Mucosa of descending colon (tissue), 3 donors: ENCODE results near the gene TESK2. TPM values are rescaled to one million over a fixed set of nuclear protein-coding genes. Genes with fewer than 3 reads are reported as not detected.

ENCODE experiments used
- ATAC-seq: fragments of 200-7000 bp; cut with Tn5 transposase; one replicate; pipeline ENCODE4 v1.9.1; 2020; ENCODE audit warnings: mild to moderate bottlenecking, moderate library complexity
- DNase-seq, 3 donors: peaks; one replicate each; pipeline ENCODE4 v3.0.0-alpha.2; 2020
- H3K36me3 ChIP-seq: fragments of 200-600 bp; one replicate; pipeline ENCODE4 v1.8.0; 2021; ENCODE audit warnings: low read depth, mild to moderate bottlenecking
- H3K4me1 ChIP-seq: fragments of 200-600 bp; one replicate; pipeline ENCODE4 v1.8.0; 2021; ENCODE audit warnings: low read depth, mild to moderate bottlenecking
- H3K4me3 ChIP-seq: fragments of 200-600 bp; one replicate; pipeline ENCODE4 v1.8.0; 2021; ENCODE audit warnings: mild to moderate bottlenecking
- H3K9me3 ChIP-seq: fragments of 200-600 bp; one replicate; pipeline ENCODE4 v1.8.0; 2021; ENCODE audit warnings: mild to moderate bottlenecking
- CTCF ChIP-seq: fragments of 200-600 bp; IDR thresholded peaks from one replicate; pipeline ENCODE4 v1.8.0; 2022; ENCODE audit warnings: antibody characterized with exemption, mild to moderate bottlenecking
- intact Hi-C, 2 donors: fragments of 100-400 bp; cut with DNase I in 1 of 2; cut with micrococcal nuclease in 1 of 2; formaldehyde crosslinking; loops; one replicate each; pipeline versions ENCODE4 v1.11.0 to v1.11.1; 2022; cut with DNase I, micrococcal nuclease
- total RNA-seq, 3 donors: library from RNA; stranded (reverse); fragmentation: NEBNext Ultra II Directional in 2 of 3; extraction: Animal tissue kit (Norgen Biotek cat#: 25700) in 2 of 3; gene quantifications; one replicate each; pipeline versions ENCODE4 v1.2.1 to v1.2.4, GENCODE V29; 2021 to 2023
- donor health status: DM: no; HTN: no; CAD: no; lungs with moderate emphysema.
- donor health status: DM: no; HTN: no; CAD: no.
- donor health status: DM: no; HTN: yes; CAD: no.

TESK2 gene
- total RNA-seq, 3 donors from 2014 or later = 10.7 to 19.9 (median 10.8) TPM

- ATAC-seq = peak; percentile 96
- TF ChIP-seq CTCF = peak; percentile 61
- intact Hi-C loops = loop anchor here in 1 of 2 donors (5.0 kb wide), 1 partner anchor 291 kb away; the partner anchor contains the start of genes HECTD3 and UROD
- no peaks in the 10 kb centered on the region for H3K9me3 ChIP-seq
- H3K36me3 ChIP-seq = no peaks in the 10 kb centered on the region
- peak; percentile 99 to 100 (median 99) for DNase-seq
- H3K4me3 ChIP-seq = peak overlapping the region; percentile 49
- peaks cover 11% of the 10 kb centered on the region for H3K4me1 ChIP-seq
These were observed 187.2 kb downstream of the TESK2 start for GRCh38 chr1:45303520-45304310.

GRCh38 chr1:45302505-45303150, 188.3 kb downstream of the TESK2 start:
- intact Hi-C loops = loop anchor here in 1 of 2 donors (5.0 kb wide), 1 partner anchor 290 kb away; the partner anchor contains the start of genes HECTD3 and UROD
- TF ChIP-seq CTCF = no peak
- Histone ChIP-seq H3K9me3 (no peaks in the 10 kb centered on the region), H3K36me3 (no peaks in the 10 kb centered on the region), H3K4me1 (peaks cover 11% of the 10 kb centered on the region), H3K4me3 (peak overlapping the region; percentile 43)
- DNase-seq (peak in 2 of 3 donors; percentile 15 to 40), ATAC-seq (no peak)

- no peaks in the 10 kb centered on the region for H3K36me3 ChIP-seq
- no peaks in the 10 kb centered on the region for H3K9me3 ChIP-seq
- intact Hi-C loops = loop anchor here (2.0 to 5.0 kb wide), 2 partner anchors 286 to 288 kb away; partner anchors contain the start of genes HECTD3 (in 1 of the 2) and UROD (in 1 of the 2)
- no peak for ATAC-seq
- no peak overlapping the region for H3K4me3 ChIP-seq
- no peak for TF ChIP-seq CTCF
- peaks cover 11% of the 10 kb centered on the region for H3K4me1 ChIP-seq
- DNase-seq = no peak
These were observed 190.3 kb downstream of the TESK2 start for GRCh38 chr1:45300669-45300997.

- ATAC-seq = no peak
- no peaks in the 10 kb centered on the region for H3K9me3 ChIP-seq
- H3K4me3 ChIP-seq = no peak overlapping the region
- peak; percentile 51 for TF ChIP-seq CTCF
- H3K36me3 ChIP-seq = no peaks in the 10 kb centered on the region
- DNase-seq = peak in 1 of 3 donors; percentile 48
- intact Hi-C loops = loop anchor here (2.0 to 5.0 kb wide), 2 partner anchors 285 to 288 kb away; partner anchors contain the start of genes HECTD3 (in 1 of the 2) and UROD (in 1 of the 2)
- peaks cover 11% of the 10 kb centered on the region for H3K4me1 ChIP-seq
These were observed 190.8 kb downstream of the TESK2 start for GRCh38 chr1:45299981-45300668.

GRCh38 chr1:45299296-45299695, 191.7 kb downstream of the TESK2 start:
- ATAC-seq = no peak
- Histone ChIP-seq H3K4me3 (no peak overlapping the region), H3K9me3 (no peaks in the 10 kb centered on the region), H3K36me3 (no peaks in the 10 kb centered on the region), H3K4me1 (peaks cover 3% of the 10 kb centered on the region)
- intact Hi-C loops = no loop called here
- TF ChIP-seq CTCF = no peak
- DNase-seq = no peak
